KMS-11 (cell line): Measurements from ENCODE around the gene CRACDL.

Experiments used
- H2AFZ ChIP-seq: fragments of 200-600 bp; sonication (generic); 2 replicates; pipeline ENCODE4 v1.6.1; 2016; ENCODE audit warnings: antibody characterized with exemption, mixed run types, low read depth
- H3K27ac ChIP-seq: fragments of 200-600 bp; sonication (generic); 2 replicates; pipeline ENCODE4 v1.6.1; 2016; ENCODE audit warnings: mild to moderate bottlenecking, mixed run types
- H3K27me3 ChIP-seq: fragments of 200-600 bp; sonication (generic); 2 replicates; pipeline ENCODE4 v1.6.1; 2017; ENCODE audit warnings: mild to moderate bottlenecking, low read depth, mixed run types, moderate library complexity; ENCODE audit not compliant: insufficient read depth
- H3K36me3 ChIP-seq: fragments of 200-600 bp; sonication (generic); 2 replicates; pipeline ENCODE4 v1.6.1; 2017; ENCODE audit warnings: mild to moderate bottlenecking, mixed run types; ENCODE audit not compliant: insufficient read depth
- H3K4me1 ChIP-seq: fragments of 200-600 bp; sonication (generic); 2 replicates; pipeline ENCODE4 v1.6.1; 2016; ENCODE audit warnings: mild to moderate bottlenecking, low read depth, mixed run types; ENCODE audit not compliant: poor library complexity, severe bottlenecking
- H3K4me2 ChIP-seq: fragments of 200-600 bp; sonication (generic); 2 replicates; pipeline ENCODE4 v1.7.0; 2016; ENCODE audit warnings: mild to moderate bottlenecking, mixed run types
- H3K4me3 ChIP-seq: fragments of 200-600 bp; sonication (generic); IDR thresholded peaks from 2 replicates; pipeline ENCODE4 v1.6.1; 2017; ENCODE audit warnings: low read depth, low read length, mixed read lengths; ENCODE audit not compliant: insufficient read depth
- H3K79me2 ChIP-seq: fragments of 200-600 bp; sonication (generic); 2 replicates; pipeline ENCODE4 v1.6.1; 2016; ENCODE audit warnings: low read depth, mixed run types; ENCODE audit not compliant: insufficient read depth
- H3K9ac ChIP-seq: fragments of 200-600 bp; sonication (generic); 2 replicates; pipeline ENCODE4 v1.6.1; 2016; ENCODE audit warnings: mild to moderate bottlenecking, mixed run types
- H4K20me1 ChIP-seq: fragments of 200-600 bp; sonication (generic); 2 replicates; pipeline ENCODE4 v1.6.1; 2016; ENCODE audit warnings: mild to moderate bottlenecking, mixed run types; ENCODE audit not compliant: insufficient read depth
- CTCF ChIP-seq: fragments of 200-600 bp; sonication (generic); conservative IDR thresholded peaks from 2 replicates; pipeline ENCODE4 v1.6.1; 2017; ENCODE audit warnings: low read depth, mild to moderate bottlenecking, antibody characterized with exemption, low read length, moderate library complexity, mixed read lengths

CRACDL gene

GRCh38 chr2:98917031-98917471 lies 19.0 kb downstream of the CRACDL start:
- peaks cover 15% of the 10 kb centered on the region for H3K4me1 ChIP-seq
- no peak overlapping the region for H3K27ac ChIP-seq
- no peak overlapping the region for H2AFZ ChIP-seq
- no peak for TF ChIP-seq CTCF
- H3K4me3 ChIP-seq, result no peak overlapping the region
- H3K4me2 ChIP-seq, result no peak overlapping the region
- H3K36me3 ChIP-seq, result no peaks in the 10 kb centered on the region
- H4K20me1 ChIP-seq, result no peaks in the 10 kb centered on the region
- no peaks in the 10 kb centered on the region for H3K27me3 ChIP-seq
- no peak overlapping the region for H3K9ac ChIP-seq
- H3K79me2 ChIP-seq, result no peaks in the 10 kb centered on the region

DNA sequence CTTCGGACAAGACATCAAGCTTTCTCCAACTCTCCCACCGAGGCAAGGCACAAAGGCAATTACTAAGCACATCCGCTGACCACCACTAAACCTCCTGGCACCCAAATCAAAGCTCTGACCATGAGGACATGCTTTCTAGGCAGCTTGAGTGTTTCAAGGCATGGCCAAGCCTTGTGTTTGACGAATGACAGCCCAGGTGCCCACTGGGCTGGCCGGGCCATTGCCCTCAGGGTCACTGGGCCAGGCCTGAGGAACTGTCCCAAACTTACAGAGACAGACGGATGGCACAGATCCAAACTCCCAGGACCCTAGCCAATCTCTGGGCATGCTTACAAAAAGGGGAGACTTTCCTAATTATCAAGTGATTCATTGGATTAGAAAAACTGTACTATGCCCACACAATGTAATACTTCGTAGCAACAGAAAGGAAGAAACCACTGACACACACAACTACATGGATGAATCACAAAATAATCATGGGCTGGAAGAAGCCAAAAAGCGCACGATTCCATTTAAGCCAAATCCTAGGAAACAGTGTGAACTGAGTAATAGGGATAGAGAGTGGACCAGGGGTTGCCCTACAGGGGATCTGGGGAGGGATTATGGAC lies 20.2 kb downstream of the CRACDL start:
- H3K27me3 ChIP-seq, result no peaks in the 10 kb centered on the region
- no peak for TF ChIP-seq CTCF
- H3K9ac ChIP-seq, result no peak overlapping the region
- H3K27ac ChIP-seq, result no peak overlapping the region
- H3K36me3 ChIP-seq, result no peaks in the 10 kb centered on the region
- H2AFZ ChIP-seq, result no peak overlapping the region
- H3K4me2 ChIP-seq, result no peak overlapping the region
- H3K79me2 ChIP-seq, result no peaks in the 10 kb centered on the region
- H3K4me1 ChIP-seq, result peaks cover 26% of the 10 kb centered on the region
- no peaks in the 10 kb centered on the region for H4K20me1 ChIP-seq
- H3K4me3 ChIP-seq, result no peak overlapping the region

GRCh38 chr2:98914713-98915580 lies 21.1 kb downstream of the CRACDL start:
- no peaks in the 10 kb centered on the region for H4K20me1 ChIP-seq
- no peaks in the 10 kb centered on the region for H3K36me3 ChIP-seq
- H3K4me3 ChIP-seq, result no peak overlapping the region
- H3K79me2 ChIP-seq, result no peaks in the 10 kb centered on the region
- no peak overlapping the region for H3K27ac ChIP-seq
- TF ChIP-seq CTCF, result no peak
- H3K4me1 ChIP-seq, result peaks cover 36% of the 10 kb centered on the region
- H3K9ac ChIP-seq, result no peak overlapping the region
- H3K27me3 ChIP-seq, result no peaks in the 10 kb centered on the region
- no peak overlapping the region for H2AFZ ChIP-seq
- H3K4me2 ChIP-seq, result no peak overlapping the region

- Histone ChIP-seq H3K4me2 (no peak overlapping the region), H3K79me2 (no peaks in the 10 kb centered on the region), H3K9ac (no peak overlapping the region), H3K36me3 (no peaks in the 10 kb centered on the region), H3K27ac (no peak overlapping the region), H4K20me1 (no peaks in the 10 kb centered on the region), H2AFZ (no peak overlapping the region), H3K27me3 (no peaks in the 10 kb centered on the region), H3K4me1 (peaks cover 44% of the 10 kb centered on the region), H3K4me3 (no peak overlapping the region)
- no peak for TF ChIP-seq CTCF
These were observed 21.9 kb downstream of the CRACDL start for GRCh38 chr2:98913916-98914712.
